AG08396 (cell line): Measurements from ENCODE around the gene RIPOR2.
"Not testable (repeated sequence)": the region's sequence is repeated elsewhere in the genome, so short reads cannot be mapped to it uniquely, and the experiment has no call there.

Experiments
- DNase-seq: peaks from one replicate; pipeline ENCODE4 v3.0.0; 2012; ENCODE audit warnings: low spot score, mixed read lengths

The RIPOR2 gene

DNA sequence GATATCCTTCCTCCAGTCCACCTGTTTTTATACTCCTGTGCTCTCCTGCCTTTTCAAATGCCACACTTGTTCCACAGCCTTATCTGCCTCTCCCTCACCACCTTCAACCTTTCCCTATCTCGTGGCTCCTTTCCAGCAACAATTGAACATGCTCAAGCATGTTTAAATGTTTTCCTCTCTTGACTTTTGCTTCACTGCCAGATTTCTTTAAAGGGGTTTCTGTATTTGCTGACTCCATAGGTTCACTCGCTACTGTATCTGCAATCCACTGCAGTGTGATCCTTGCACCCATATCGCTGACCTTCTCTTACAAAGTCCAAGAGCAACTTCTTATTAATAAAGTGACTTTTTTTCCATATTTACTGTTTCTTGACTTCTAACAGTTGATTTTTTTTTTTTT lies 172.2 kb downstream of the RIPOR2 start:
- DNase-seq, result no peak

DNA sequence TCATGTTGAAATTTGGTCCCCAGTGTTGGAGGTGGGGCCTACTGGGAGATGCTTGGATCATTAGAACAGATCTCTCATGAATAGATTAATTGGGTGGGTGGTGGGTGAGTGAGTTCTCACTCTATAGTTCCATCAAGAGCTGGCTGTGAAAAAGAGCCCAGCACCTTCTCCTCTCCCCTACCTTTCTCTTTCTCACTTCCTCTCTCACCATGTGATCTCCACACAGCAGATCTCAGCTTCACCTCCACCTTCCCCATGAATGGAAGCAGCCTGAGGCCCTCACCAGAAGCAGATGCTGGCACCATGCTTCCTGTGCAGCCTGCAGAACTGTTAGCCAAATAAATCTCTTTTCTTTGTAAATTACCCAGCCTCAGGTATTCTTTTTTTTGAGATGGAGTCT lies 173.9 kb downstream of the RIPOR2 start:
- DNase-seq, result no peak

DNA sequence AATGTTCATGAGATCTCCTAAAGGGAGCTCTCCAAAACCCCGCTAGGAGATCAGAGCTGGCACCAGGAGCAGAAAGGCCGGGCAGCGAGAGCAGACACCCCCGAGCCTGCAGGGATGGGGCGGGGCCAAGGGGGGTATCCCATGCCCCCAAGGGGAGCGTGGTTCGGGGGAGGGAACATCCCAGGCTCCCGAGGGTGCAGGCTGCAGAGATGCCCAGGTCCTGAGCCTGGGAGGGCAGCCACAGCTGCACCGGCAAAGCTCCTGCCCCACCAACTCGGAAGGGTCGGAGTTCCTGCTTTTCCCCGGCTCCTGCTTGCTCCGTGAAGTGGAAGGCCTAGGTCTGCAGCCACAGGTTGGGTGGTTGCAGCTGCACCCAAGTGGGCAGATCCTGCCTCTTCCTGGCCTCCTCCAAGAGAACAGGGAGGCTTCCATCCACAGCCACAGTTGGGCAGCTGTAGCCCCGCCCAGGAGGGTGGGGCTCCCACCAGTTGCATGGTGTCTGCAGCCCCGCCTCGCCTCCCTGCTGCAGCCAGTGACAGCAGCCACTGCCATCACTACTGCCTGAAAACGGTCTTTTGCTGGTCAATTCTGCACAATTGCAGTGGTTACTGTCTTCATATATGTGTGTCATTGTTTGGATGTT lies 174.4 kb downstream of the RIPOR2 start:
- DNase-seq, result no peak

DNA sequence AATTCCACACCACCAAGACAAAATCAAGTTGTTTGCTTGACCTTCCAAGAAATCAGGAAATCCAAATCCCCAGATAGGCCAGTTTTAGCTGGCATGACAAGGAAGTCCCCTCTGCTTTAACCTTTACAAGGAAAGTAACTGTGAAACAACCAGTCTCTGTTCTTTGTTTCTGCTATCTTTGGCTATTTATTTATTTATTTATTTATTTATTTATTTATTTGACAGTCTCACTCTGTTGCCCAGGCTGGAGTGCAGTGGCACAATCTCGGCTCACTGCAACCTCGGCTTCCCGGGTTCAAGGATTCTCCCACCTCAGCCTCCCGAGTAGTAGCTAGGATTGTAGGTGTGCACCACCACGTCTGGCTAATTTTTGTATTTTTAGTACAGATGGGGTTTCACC lies 175.6 kb downstream of the RIPOR2 start:
- no peak for DNase-seq

DNA sequence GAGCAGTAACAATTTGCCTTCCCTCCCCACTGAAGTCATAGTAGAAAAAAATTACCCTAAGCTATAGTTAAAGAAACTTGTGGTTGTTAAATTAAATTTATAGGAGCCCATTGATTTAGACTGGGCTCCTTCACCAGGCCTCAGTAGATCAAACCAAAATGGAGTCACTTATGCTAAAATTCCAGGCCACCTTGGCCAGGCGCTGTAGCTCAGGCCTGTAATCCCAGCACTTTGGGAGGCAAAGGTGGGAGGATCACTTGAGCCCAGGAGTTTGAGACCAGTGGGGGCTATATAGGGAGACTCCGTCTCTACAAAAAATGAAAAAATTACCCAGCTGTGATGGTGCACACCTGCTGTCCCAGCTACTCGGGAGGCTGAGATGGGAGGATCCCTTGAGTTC lies 176.0 kb downstream of the RIPOR2 start:
- DNase-seq, result no peak

DNA sequence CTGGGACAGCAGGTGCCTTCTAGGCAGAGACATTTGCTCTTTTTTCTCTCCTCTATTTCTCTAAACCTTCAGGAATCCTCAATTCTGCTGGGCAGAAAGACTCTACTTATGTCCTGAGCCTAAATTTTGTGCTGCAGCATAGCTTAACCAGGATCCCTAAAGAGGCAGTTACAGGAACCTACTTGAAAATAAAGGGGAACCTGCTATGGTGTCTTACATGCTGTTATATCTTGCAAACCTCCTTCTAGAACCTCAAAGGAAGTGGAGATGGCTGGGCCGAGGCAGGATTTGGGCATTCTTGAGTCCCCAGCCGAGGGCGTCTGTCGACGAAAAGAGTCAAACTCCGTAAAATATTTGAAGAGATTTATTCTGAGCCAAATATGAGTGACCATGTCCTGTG lies 178.1 kb downstream of the RIPOR2 start:
- no peak for DNase-seq

DNA sequence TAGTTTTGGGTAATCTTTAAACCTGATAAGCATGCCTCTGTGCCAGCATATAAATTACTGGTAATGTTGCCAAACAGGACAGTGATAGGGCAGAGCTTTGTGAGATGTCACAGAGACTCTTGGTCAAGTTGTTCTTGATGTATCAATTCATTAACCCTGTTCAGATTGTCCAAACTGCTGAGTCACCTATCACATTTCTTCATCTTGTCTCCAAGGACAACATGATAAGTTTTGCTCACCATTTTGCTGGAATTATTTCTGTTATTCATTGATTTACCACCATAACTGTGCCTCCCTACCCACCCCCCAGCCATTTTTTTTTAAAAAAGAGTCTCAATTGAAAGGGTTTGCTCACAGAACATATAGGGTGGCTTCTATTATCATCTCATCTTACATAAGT lies 180.5 kb downstream of the RIPOR2 start:
- DNase-seq, result no peak

DNA sequence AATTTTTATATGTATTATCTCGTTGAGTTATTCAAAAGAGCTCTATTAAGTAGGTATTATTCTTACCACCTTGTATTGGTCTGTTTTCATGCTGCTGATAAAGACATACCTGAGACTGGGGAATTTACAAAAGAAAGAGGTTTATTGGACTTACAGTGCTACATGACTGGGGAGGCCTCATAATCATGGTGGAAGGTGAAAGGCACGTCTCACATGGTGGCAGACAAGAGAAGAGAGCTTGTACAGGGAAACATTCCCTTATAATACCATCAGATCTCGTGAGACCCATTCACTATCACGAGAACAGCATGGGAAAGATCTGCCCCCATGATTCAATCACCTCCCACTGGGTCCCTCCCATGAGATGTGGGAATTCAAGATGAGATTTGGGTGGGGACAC lies 181.4 kb downstream of the RIPOR2 start:
- DNase-seq, result not testable (repeated sequence)
